SK-N-SH (cell line): Measurements from ENCODE around the gene APP. TPM values are rescaled to one million over a fixed set of nuclear protein-coding genes. Genes with fewer than 3 reads are reported as not detected.

Source experiments
- CTCF ChIA-PET: fragments of 300-600, 350-600 bp; formaldehyde crosslinking; extraction: SDS; loops from one replicate; lab custom pipeline; 2021; lab: Yijun Ruan, JAX
- POLR2A ChIA-PET: fragments of 350-600 bp; sonication (Branson Sonifier 250); formaldehyde crosslinking; extraction: SDS; loops from one replicate; lab custom pipeline; 2020; ENCODE audit warnings: antibody characterized with exemption, inconsistent platforms; lab: Yijun Ruan, JAX
- DNase-seq: peaks from one replicate; pipeline ENCODE4 v3.0.0; 2012
- H2AFZ ChIP-seq: fragments of 200-600 bp; sonication (generic); 2 replicates; pipeline ENCODE4 v1.8.1; 2016; ENCODE audit warnings: antibody characterized with exemption, mild to moderate bottlenecking, low read depth
- H3F3A ChIP-seq: fragments of 200-600 bp; sonication (generic); replicated peaks from 2 replicates; pipeline ENCODE3; 2016; ENCODE audit warnings: antibody characterized with exemption, mild to moderate bottlenecking; ENCODE audit not compliant: insufficient read depth
- H3K27ac ChIP-seq, 2 experiments: fragments of 200-500 bp in 1 of 2; fragments of 200-600 bp in 1 of 2; sonication (Bioruptor generic) in 1 of 2; sonication (generic), shearing (Covaris generic) in 1 of 2; 2 replicates each; pipeline versions ENCODE4 v1.5.1 to v1.6.1; 2014 to 2016; ENCODE audit warnings: low read depth in 2 of 2, inconsistent platforms in 1 of 2, low read length in 1 of 2, mild to moderate bottlenecking in 1 of 2, mixed read lengths in 1 of 2
- H3K27me3 ChIP-seq: fragments of 200-600 bp; sonication (generic), shearing (Covaris generic); 2 replicates; pipeline ENCODE4 v1.6.1; 2016; ENCODE audit warnings: mixed run types; ENCODE audit not compliant: insufficient read depth
- H3K36me3 ChIP-seq, 2 experiments: fragments of 200-500 bp in 1 of 2; fragments of 200-600 bp in 1 of 2; sonication (Bioruptor generic) in 1 of 2; sonication (generic) in 1 of 2; replicated peaks in 1 of 2; 2 replicates each; pipeline versions ENCODE3 to v1.5.1; 2014 to 2016; ENCODE audit warnings: low read length in 1 of 2, mild to moderate bottlenecking in 1 of 2; ENCODE audit not compliant: insufficient read depth in 2 of 2, control insufficient read depth in 1 of 2
- H3K4me1 ChIP-seq, 2 experiments: fragments of 200-500 bp in 1 of 2; fragments of 200-600 bp in 1 of 2; sonication (Bioruptor generic) in 1 of 2; sonication (generic), shearing (Covaris generic) in 1 of 2; 2 replicates each; pipeline versions ENCODE4 v1.5.1 to v1.6.1; 2014 to 2016; ENCODE audit warnings: low read depth in 1 of 2, low read length in 1 of 2, mixed run types in 1 of 2; ENCODE audit not compliant: insufficient read depth in 2 of 2, control insufficient read depth in 1 of 2
- H3K4me2 ChIP-seq: fragments of 200-600 bp; sonication (generic), shearing (Covaris generic); 2 replicates; pipeline ENCODE4 v1.6.1; 2017; ENCODE audit warnings: mixed run types
- H3K4me3 ChIP-seq, 2 experiments: fragments of 200-500 bp in 1 of 2; fragments of 200-600 bp in 1 of 2; sonication (Bioruptor generic) in 1 of 2; sonication (generic), shearing (Covaris generic) in 1 of 2; 2 replicates each; pipeline versions ENCODE4 v1.5.1 to v1.8.1; 2014 to 2016; ENCODE audit warnings: low read depth in 2 of 2, inconsistent platforms in 1 of 2, low read length in 1 of 2, mild to moderate bottlenecking in 1 of 2, mixed read lengths in 1 of 2, moderate library complexity in 1 of 2
- H3K79me2 ChIP-seq: fragments of 200-600 bp; sonication (generic); 2 replicates; pipeline ENCODE4 v1.8.1; 2017; ENCODE audit warnings: mild to moderate bottlenecking; ENCODE audit not compliant: insufficient read depth
- H3K9ac ChIP-seq: fragments of 200-600 bp; sonication (generic); 2 replicates; pipeline ENCODE4 v1.6.1; 2017; ENCODE audit warnings: mixed run types
- H3K9me2 ChIP-seq: fragments of 200-600 bp; sonication (generic); 2 replicates; pipeline ENCODE4 v1.6.1; 2017; ENCODE audit warnings: mixed run types
- H3K9me3 ChIP-seq: fragments of 200-600 bp; sonication (generic); 2 replicates; pipeline ENCODE4 v1.6.1; 2017; ENCODE audit warnings: mixed run types, mild to moderate bottlenecking, moderate library complexity
- H4K20me1 ChIP-seq: fragments of 200-600 bp; sonication (generic); 2 replicates; pipeline ENCODE4 v1.6.1; 2017; ENCODE audit warnings: mild to moderate bottlenecking, mixed run types; ENCODE audit not compliant: insufficient read depth
- EP300 ChIP-seq, 2 experiments: IDR thresholded peaks; 2 replicates each; pipeline versions ENCODE4 v1.4.0 to v1.6.1; 2012; ENCODE audit warnings: borderline replicate concordance in 1 of 2, low read depth in 1 of 2, low read length in 1 of 2
- EZH2phosphoT487 ChIP-seq: fragments of 200-600 bp; sonication (generic); IDR thresholded peaks from 2 replicates; pipeline ENCODE4 v1.6.1; 2017; ENCODE audit warnings: low read depth, mixed run types, mild to moderate bottlenecking, antibody characterized with exemption, moderate library complexity, borderline replicate concordance
- FOSL2 ChIP-seq: IDR thresholded peaks from 2 replicates; pipeline ENCODE4 v1.4.0; 2012; ENCODE audit warnings: low read depth, mild to moderate bottlenecking, moderate library complexity, borderline replicate concordance
- GABPA ChIP-seq: IDR thresholded peaks from 2 replicates; pipeline ENCODE4 v1.4.0; 2012; ENCODE audit warnings: low read depth, mild to moderate bottlenecking
- GATA2 ChIP-seq: sonication (generic); formaldehyde crosslinking; IDR thresholded peaks from 2 replicates; pipeline ENCODE4 v1.5.0; 2020; ENCODE audit warnings: mild to moderate bottlenecking, missing genetic modification reagents
- NFIC ChIP-seq: IDR thresholded peaks from 2 replicates; pipeline ENCODE4 v1.4.0; 2012; ENCODE audit warnings: borderline replicate concordance
- NRF1 ChIP-seq: IDR thresholded peaks from 2 replicates; pipeline ENCODE4 v1.6.1; 2012; ENCODE audit warnings: low read depth, mild to moderate bottlenecking, low read length
- POLR2AphosphoS5 ChIP-seq: IDR thresholded peaks from 2 replicates; pipeline ENCODE4 v1.6.1; 2012; ENCODE audit warnings: low read depth, low read length
- REST ChIP-seq: IDR thresholded peaks from 2 replicates; pipeline ENCODE4 v1.6.1; 2012; ENCODE audit warnings: mild to moderate bottlenecking, low read depth, low read length, moderate library complexity
- RXRA ChIP-seq: IDR thresholded peaks from 2 replicates; pipeline ENCODE4 v1.4.0; 2012; ENCODE audit warnings: low read depth, mild to moderate bottlenecking, borderline replicate concordance
- SIN3A ChIP-seq: IDR thresholded peaks from 2 replicates; pipeline ENCODE4 v1.6.1; 2012; ENCODE audit warnings: low read depth, mild to moderate bottlenecking, low read length, moderate library complexity, borderline replicate concordance
- SMC3 ChIP-seq: IDR thresholded peaks from 2 replicates; pipeline ENCODE4 v1.6.1; 2012; ENCODE audit warnings: low read depth, low read length, improper control_type of control experiment
- TAF1 ChIP-seq: IDR thresholded peaks from 2 replicates; pipeline ENCODE4 v1.6.1; 2012; ENCODE audit warnings: low read depth, mild to moderate bottlenecking, low read length, moderate library complexity, borderline replicate concordance
- TCF12 ChIP-seq: IDR thresholded peaks from 2 replicates; pipeline ENCODE4 v1.4.0; 2012
- TEAD4 ChIP-seq: IDR thresholded peaks from 2 replicates; pipeline ENCODE4 v1.4.0; 2012; ENCODE audit warnings: mild to moderate bottlenecking, borderline replicate concordance; ENCODE audit not compliant: insufficient read depth
- WGBS: methylation state at CpG from one replicate; pipeline ENCODE4 v1.1.6; 2017; ENCODE audit warnings: low lambda C conversion rate; 5-methylcytosine and 5-hydroxymethylcytosine counted together
- polyA plus RNA-seq, 3 experiments: library from polyadenylated mRNA; depleted of rRNA; stranded (reverse); fragments of >200 nt; gene quantifications; 2 replicates each; pipeline ENCODE4 v1.2.3, GENCODE V29; 2012
- TF ChIP-seq, protein P1 (sequence below): fragments of 150-350 bp; IDR thresholded peaks from 2 replicates; pipeline ENCODE4 v1.6.1; 2016; ENCODE audit warnings: mild to moderate bottlenecking, low read depth, low read length

The APP gene
- polyA plus RNA-seq, 1 of the 3 experiments (the other 2 are of a cell fraction): 780 TPM

GRCh38 chr21:26195708-26196107 lies 25.1 kb upstream of the APP start:
- ChIA-PET CTCF (interaction anchor here (1.6 kb wide), 1 partner anchor 25 kb away, joined by 3 read pairs; the partner anchor contains the start of gene APP), POLR2A (no interaction called here)

DNA sequence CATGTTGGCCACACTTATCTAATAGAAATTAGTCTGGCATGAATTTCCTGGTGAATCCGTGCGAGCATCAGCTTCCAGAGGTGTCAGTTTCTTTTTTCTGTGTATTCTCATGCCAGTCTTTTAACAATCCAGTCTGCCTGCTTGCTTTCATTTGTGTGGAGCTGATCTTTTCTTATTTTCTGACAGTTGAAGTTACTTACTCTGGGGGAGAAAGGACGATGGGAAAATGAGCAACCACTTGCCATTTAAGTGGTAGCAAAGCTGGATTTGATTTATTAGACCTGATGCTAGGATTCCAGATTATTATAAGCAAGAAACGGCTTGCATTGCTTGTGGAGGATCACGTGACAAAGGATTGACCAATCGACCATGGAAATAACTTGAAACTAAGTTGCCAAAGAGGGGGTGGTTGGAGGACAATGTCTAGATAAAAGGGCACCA lies 24.3 kb upstream of the APP start:
- ChIA-PET POLR2A (no interaction called here), CTCF (interaction anchor here (0.7 to 1.6 kb wide), 2 partner anchors 24 to 229 kb away, joined by 3 read pairs; partner anchors contain the start of gene APP)
- H4K20me1 ChIP-seq: no peaks in the 10 kb centered on the region
- H3K79me2 ChIP-seq: no peaks in the 10 kb centered on the region
- no peak overlapping the region for H3K4me2 ChIP-seq
- TF ChIP-seq TCF12: no peak
- TF ChIP-seq SIN3A: no peak
- TF ChIP-seq, protein P1, sequence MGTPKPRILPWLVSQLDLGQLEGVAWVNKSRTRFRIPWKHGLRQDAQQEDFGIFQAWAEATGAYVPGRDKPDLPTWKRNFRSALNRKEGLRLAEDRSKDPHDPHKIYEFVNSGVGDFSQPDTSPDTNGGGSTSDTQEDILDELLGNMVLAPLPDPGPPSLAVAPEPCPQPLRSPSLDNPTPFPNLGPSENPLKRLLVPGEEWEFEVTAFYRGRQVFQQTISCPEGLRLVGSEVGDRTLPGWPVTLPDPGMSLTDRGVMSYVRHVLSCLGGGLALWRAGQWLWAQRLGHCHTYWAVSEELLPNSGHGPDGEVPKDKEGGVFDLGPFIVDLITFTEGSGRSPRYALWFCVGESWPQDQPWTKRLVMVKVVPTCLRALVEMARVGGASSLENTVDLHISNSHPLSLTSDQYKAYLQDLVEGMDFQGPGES: no peak
- TF ChIP-seq POLR2AphosphoS5: no peak
- TF ChIP-seq NRF1: no peak
- no peak for TF ChIP-seq EP300 (IDR thresholded peaks at IDR 0.05; ENCODE audit: borderline replicate concordance in 1 of 2, low read depth in 1 of 2, low read length in 1 of 2)
- TF ChIP-seq RXRA: no peak
- TF ChIP-seq TEAD4: no peak
- H3K4me3 ChIP-seq: no peak overlapping the region
- H3K27me3 ChIP-seq: no peaks in the 10 kb centered on the region
- DNase-seq: no peak
- 31% methylated on average over 6 of the region's 6 CpGs for WGBS
- no peak overlapping the region for H3K27ac ChIP-seq
- no peak overlapping the region for H3K9ac ChIP-seq
- H3K4me1 ChIP-seq: no peaks in the 10 kb centered on the region
- no peaks in the 10 kb centered on the region for H3K9me2 ChIP-seq
- no peaks in the 10 kb centered on the region for H3F3A ChIP-seq
- H3K36me3 ChIP-seq: no peaks in the 10 kb centered on the region
- no peak overlapping the region for H2AFZ ChIP-seq
- no peaks in the 10 kb centered on the region for H3K9me3 ChIP-seq

More at GRCh38 chr21:26195708-26196107, 25.1 kb upstream of the APP start:
- no peaks in the 10 kb centered on the region for H3K79me2 ChIP-seq
- no peaks in the 10 kb centered on the region for H4K20me1 ChIP-seq
- H3K27ac ChIP-seq: peak overlapping the region in 1 of 2 experiments; percentile 11; a peak in 1 of 4 replicates
- no peaks in the 10 kb centered on the region for H3K9me3 ChIP-seq
- no peaks in the 10 kb centered on the region for H3K36me3 ChIP-seq
- no peaks in the 10 kb centered on the region for H3K27me3 ChIP-seq
- no peaks in the 10 kb centered on the region for H3F3A ChIP-seq
- H3K9me2 ChIP-seq: no peaks in the 10 kb centered on the region
- peak; percentile 24 for DNase-seq
- 34% methylated on average over 4 of the region's 4 CpGs for WGBS
- no peak overlapping the region for H2AFZ ChIP-seq
- no peak overlapping the region for H3K9ac ChIP-seq
- no peak for TF ChIP-seq GABPA
- no peak for TF ChIP-seq EZH2phosphoT487
- TF ChIP-seq, all 33 proteins: peak for 0
- no peaks in the 10 kb centered on the region for H3K4me1 ChIP-seq
- no peak overlapping the region for H3K4me2 ChIP-seq
- no peak overlapping the region for H3K4me3 ChIP-seq

DNA sequence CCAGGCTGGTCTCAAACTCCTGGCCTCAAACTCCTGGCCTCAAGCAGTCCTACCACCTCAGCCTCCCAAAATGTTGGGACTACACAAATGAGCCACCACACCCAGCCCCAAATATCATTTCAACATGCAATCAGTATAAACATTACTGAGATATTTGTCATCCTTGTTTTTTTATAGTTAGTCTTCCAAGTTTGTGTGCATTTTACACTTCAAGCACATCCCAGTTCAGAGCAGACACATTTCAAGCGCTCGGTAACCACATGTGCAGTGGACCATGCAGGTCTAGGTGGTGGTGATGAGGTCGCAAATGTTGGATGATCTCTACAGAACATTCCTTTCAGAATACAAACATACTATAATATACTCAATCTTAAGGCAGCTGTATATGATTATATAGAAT lies 23.8 kb upstream of the APP start:
- CTCF ChIA-PET: interaction anchor here (0.7 to 1.6 kb wide), 2 partner anchors 24 to 230 kb away, joined by 3 read pairs; partner anchors contain the start of gene APP

More for the DNA sequence above, 23.8 kb upstream of the APP start:
- H4K20me1 ChIP-seq: no peaks in the 10 kb centered on the region
- no peak for TF ChIP-seq GABPA
- TF ChIP-seq NFIC: no peak
- TF ChIP-seq REST: no peak
- TF ChIP-seq GATA2 (CRISPR knock-in tag): no peak
- TF ChIP-seq EP300 (IDR thresholded peaks at IDR 0.05; ENCODE audit: borderline replicate concordance in 1 of 2, low read depth in 1 of 2, low read length in 1 of 2): no peak
- no peak for TF ChIP-seq FOSL2
- TF ChIP-seq SMC3: no peak
- TF ChIP-seq TAF1: no peak
- H3K27me3 ChIP-seq: no peaks in the 10 kb centered on the region
- H3K27ac ChIP-seq: no peak overlapping the region
- H2AFZ ChIP-seq: no peak overlapping the region
- H3K9me2 ChIP-seq: no peaks in the 10 kb centered on the region
- no peaks in the 10 kb centered on the region for H3F3A ChIP-seq
- WGBS: 78% methylated on average over 3 of the region's 3 CpGs
- H3K9ac ChIP-seq: no peak overlapping the region
- H3K9me3 ChIP-seq: no peaks in the 10 kb centered on the region
- no peaks in the 10 kb centered on the region for H3K79me2 ChIP-seq
- no peak overlapping the region for H3K4me2 ChIP-seq
- DNase-seq: no peak
- H3K36me3 ChIP-seq: no peaks in the 10 kb centered on the region
- POLR2A ChIA-PET: no interaction called here
- H3K4me3 ChIP-seq: no peak overlapping the region
- H3K4me1 ChIP-seq: no peaks in the 10 kb centered on the region
